Panc1 (cell line): Measurements from ENCODE around the gene CLEC18B. TPM values are rescaled to one million over a fixed set of nuclear protein-coding genes. Genes with fewer than 3 reads are reported as not detected.
A peak's percentile ranks its signal among the peaks of the same experiment; 100 is the strongest.
"Not testable (repeated sequence)": the region's sequence is repeated elsewhere in the genome, so short reads cannot be mapped to it uniquely, and the experiment has no call there.

Experiments used
- ATAC-seq: fragments of 200-7000 bp; cut with Tn5 transposase; 2 replicates; pipeline ENCODE4 v1.9.1; 2020; ENCODE audit warnings: mild to moderate bottlenecking, moderate library complexity
- BruUV-seq: library from RNA; stranded (reverse); fragments of 400-500 nt; replicated peaks from 2 replicates; lab custom pipeline; 2021; lab: Mats Ljungman, UMichigan
- CTCF ChIA-PET: fragments of 300-600 bp; sonication (Branson Sonifier 250); formaldehyde crosslinking; loops from one replicate; lab custom pipeline; 2022; ENCODE audit warnings: antibody characterized with exemption; lab: Charles Lee
- POLR2A ChIA-PET: fragments of 300-600 bp; sonication (Branson Sonifier 250); formaldehyde crosslinking; loops from one replicate; lab custom pipeline; 2022; ENCODE audit warnings: antibody characterized with exemption; lab: Charles Lee
- DNase-seq: peaks from one replicate; pipeline ENCODE4 v3.0.0-alpha.2; 2010; ENCODE audit warnings: low read depth, low spot score
- H3K27ac ChIP-seq: 2 replicates; pipeline ENCODE4 v1.5.1; 2011; ENCODE audit warnings: mild to moderate bottlenecking, low read length, inconsistent platforms
- H3K27me3 ChIP-seq: fragments of 200-500 bp; sonication (Bioruptor generic); 2 replicates; pipeline ENCODE4 v1.6.0; 2014; ENCODE audit warnings: low read length, inconsistent platforms; ENCODE audit not compliant: control insufficient read depth, insufficient read depth
- H3K36me3 ChIP-seq: fragments of 200-500 bp; sonication (Bioruptor generic); 2 replicates; pipeline ENCODE4 v1.5.1; 2014; ENCODE audit warnings: inconsistent platforms, mild to moderate bottlenecking, low read length, moderate library complexity; ENCODE audit not compliant: control insufficient read depth, insufficient read depth
- H3K4me1 ChIP-seq: 2 replicates; pipeline ENCODE4 v1.5.1; 2011; ENCODE audit warnings: inconsistent platforms, mild to moderate bottlenecking, low read length, moderate library complexity; ENCODE audit not compliant: control insufficient read depth, insufficient read depth
- H3K4me3 ChIP-seq, 2 experiments: 2 replicates each; pipeline ENCODE4 v1.5.1; 2011 to 2012; ENCODE audit warnings: low read depth in 2 of 2, low read length in 2 of 2, mild to moderate bottlenecking in 2 of 2, inconsistent platforms in 1 of 2, moderate library complexity in 1 of 2
- H3K9me3 ChIP-seq: fragments of 200-500 bp; sonication (Bioruptor generic); 2 replicates; pipeline ENCODE4 v1.5.1; 2014; ENCODE audit warnings: low read depth, mild to moderate bottlenecking, inconsistent platforms, low read length, moderate library complexity; ENCODE audit not compliant: control insufficient read depth, insufficient read depth
- in situ Hi-C: cut with HindIII; loops from 2 replicates; pipeline ENCODE4 v1.10.0; 2016; ENCODE audit warnings: low sequenced_read_pairs, low pct_unique_long_range_greater_than_20kb
- intact Hi-C: fragments of 100-400 bp; cut with micrococcal nuclease; formaldehyde crosslinking; loops from one replicate; pipeline ENCODE4 v1.10.0; 2022; ENCODE audit not compliant: unreplicated experiment
- total RNA-seq: library from RNA; stranded (reverse); gene quantifications from one replicate; pipeline ENCODE4 v1.2.1, GENCODE V29; 2021; ENCODE audit not compliant: unreplicated experiment

Gene CLEC18B
- total RNA-seq, 1 experiment from 2014 or later = not detected

GRCh38 chr16:74412775-74413390, 8.4 kb downstream of the CLEC18B start:
- CTCF ChIA-PET = not testable (repeated sequence)
- 0 out of 2 replicates have a peak, but pooled peaks have one; percentile 11 for ATAC-seq

GRCh38 chr16:74412138-74412774, 9.0 kb downstream of the CLEC18B start:
- intact Hi-C loops, BruUV-seq, CTCF ChIA-PET, DNase-seq, in situ Hi-C loops, H3K27me3 ChIP-seq, H3K27ac ChIP-seq, H3K36me3 ChIP-seq, H3K9me3 ChIP-seq, POLR2A ChIA-PET, H3K4me1 ChIP-seq, H3K4me3 ChIP-seq: not testable (repeated sequence)
- peak; percentile 40; the same call in 1 of the 2 replicates for ATAC-seq

More at GRCh38 chr16:74412775-74413390, 8.4 kb downstream of the CLEC18B start:
- in situ Hi-C loops, intact Hi-C loops, H3K36me3 ChIP-seq, POLR2A ChIA-PET, DNase-seq, H3K9me3 ChIP-seq, H3K27ac ChIP-seq, H3K27me3 ChIP-seq, H3K4me3 ChIP-seq, H3K4me1 ChIP-seq, BruUV-seq: not testable (repeated sequence)

DNA sequence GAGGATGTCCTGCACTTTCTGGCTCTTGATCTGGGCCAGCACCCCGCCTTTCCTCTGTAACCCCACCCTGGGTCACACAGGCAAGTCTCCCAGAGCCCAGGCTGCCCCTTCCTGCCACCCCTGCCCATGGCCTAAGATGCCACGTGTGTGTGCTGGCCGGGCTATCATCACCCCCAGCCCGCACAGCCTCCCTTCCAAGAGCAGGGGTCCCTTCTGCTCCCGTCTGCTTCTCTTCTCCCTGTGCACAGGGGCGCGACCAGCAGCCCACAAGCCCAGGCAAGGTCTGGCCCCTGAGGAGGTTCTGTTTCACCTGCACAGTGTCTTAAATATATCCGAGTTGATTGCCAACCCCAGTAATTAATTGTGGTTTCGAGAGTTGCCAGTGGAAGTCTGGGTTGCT, 10.3 kb downstream of the CLEC18B start:
- CTCF ChIA-PET, intact Hi-C loops, H3K4me3 ChIP-seq, H3K36me3 ChIP-seq, in situ Hi-C loops, POLR2A ChIA-PET, ATAC-seq, H3K27me3 ChIP-seq, H3K27ac ChIP-seq, DNase-seq, H3K9me3 ChIP-seq, BruUV-seq, H3K4me1 ChIP-seq: not testable (repeated sequence)

DNA sequence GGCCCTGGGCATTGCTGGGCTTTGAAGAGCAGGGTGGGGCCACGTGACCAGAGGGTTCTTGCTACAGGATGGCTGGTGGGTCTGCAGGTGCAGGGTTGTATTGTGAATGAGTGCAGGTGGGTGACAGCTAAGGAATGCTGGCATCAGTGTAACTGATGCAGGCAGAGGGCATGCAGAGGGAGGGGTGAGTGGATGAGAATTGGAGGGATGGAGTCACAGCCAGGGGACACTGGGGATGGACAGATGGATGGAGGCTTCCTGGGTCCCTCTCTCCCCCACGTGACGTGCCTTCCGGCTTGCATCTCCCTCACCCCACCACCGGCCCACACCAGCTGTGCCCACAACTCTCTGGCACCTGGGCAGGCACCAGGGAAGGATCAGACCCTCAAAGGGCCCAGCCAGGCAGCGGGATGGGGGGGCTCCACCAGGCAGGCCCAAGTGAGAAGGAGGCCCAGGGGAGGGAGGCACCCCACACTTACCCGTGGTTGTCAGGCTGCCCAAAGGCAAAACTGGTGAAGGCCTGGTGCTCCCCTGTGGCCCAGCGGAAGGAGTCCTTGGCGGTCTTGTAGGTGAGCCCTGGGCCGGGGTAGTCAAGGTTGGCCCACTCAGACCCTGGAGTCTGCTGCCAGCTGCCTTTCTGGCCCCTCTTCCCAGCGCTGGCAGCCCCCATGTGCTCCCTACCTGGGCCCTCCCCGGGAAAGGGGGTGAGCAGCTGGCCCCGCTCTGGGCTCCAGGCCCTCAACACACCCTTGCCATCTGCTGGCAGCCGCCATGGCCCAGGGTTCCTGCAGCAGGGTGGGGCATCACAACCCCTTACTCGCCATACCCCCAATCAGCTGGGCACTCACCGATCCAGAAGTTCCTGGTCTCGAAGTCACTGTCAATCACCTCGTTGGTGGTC, 11.0 kb downstream of the CLEC18B start:
- H3K4me1 ChIP-seq, DNase-seq, H3K27me3 ChIP-seq, CTCF ChIA-PET, ATAC-seq, H3K27ac ChIP-seq, BruUV-seq, intact Hi-C loops, POLR2A ChIA-PET, H3K36me3 ChIP-seq, in situ Hi-C loops, H3K4me3 ChIP-seq, H3K9me3 ChIP-seq: not testable (repeated sequence)

GRCh38 chr16:74409185-74409981, 11.9 kb downstream of the CLEC18B start:
- H3K9me3 ChIP-seq, CTCF ChIA-PET, POLR2A ChIA-PET, in situ Hi-C loops, H3K4me1 ChIP-seq, H3K27ac ChIP-seq, intact Hi-C loops, H3K27me3 ChIP-seq, DNase-seq, ATAC-seq, BruUV-seq, H3K36me3 ChIP-seq, H3K4me3 ChIP-seq: not testable (repeated sequence)

- BruUV-seq, H3K27ac ChIP-seq, DNase-seq, in situ Hi-C loops, H3K36me3 ChIP-seq, H3K4me1 ChIP-seq, H3K27me3 ChIP-seq, POLR2A ChIA-PET, intact Hi-C loops, H3K9me3 ChIP-seq, CTCF ChIA-PET: not testable (repeated sequence)
- peak; percentile 80 for ATAC-seq
- H3K4me3 ChIP-seq = peak overlapping the region; percentile 26 to 39
These were observed 13.9 kb downstream of the CLEC18B start for GRCh38 chr16:74407362-74407705.
